HepG2 (cell line): ENCODE data around the gene CIB1. TPM values are rescaled to one million over a fixed set of nuclear protein-coding genes. Genes with fewer than 3 reads are reported as not detected.

Experiments
- CCDC6 ChIP-seq: sonication (generic); formaldehyde crosslinking; IDR thresholded peaks from 2 replicates; pipeline ENCODE4 v1.8.1; 2022; ENCODE audit warnings: mild to moderate bottlenecking, missing genetic modification reagents, moderate library complexity
- HMGXB3 ChIP-seq: sonication (generic); formaldehyde crosslinking; IDR thresholded peaks from 2 replicates; pipeline ENCODE4 v1.4.0; 2020; ENCODE audit warnings: missing genetic modification reagents, borderline replicate concordance
- ISL2 ChIP-seq: sonication (generic); formaldehyde crosslinking; IDR thresholded peaks from 2 replicates; pipeline ENCODE4 v1.5.0; 2020; ENCODE audit warnings: missing genetic modification reagents
- MAF1 ChIP-seq: sonication (generic); formaldehyde crosslinking; IDR thresholded peaks from 2 replicates; pipeline ENCODE4 v1.5.0; 2020; ENCODE audit warnings: missing genetic modification reagents, borderline replicate concordance
- NONO ChIP-seq, 2 experiments: fragments of 450-650 bp in 1 of 2; sonication (generic) in 1 of 2; formaldehyde crosslinking in 1 of 2; IDR thresholded peaks in 1 of 2; conservative IDR thresholded peaks in 1 of 2; 2 replicates each; pipeline versions ENCODE4 v1.6.1 to v1.8.0; 2017 to 2022; ENCODE audit warnings: mild to moderate bottlenecking in 1 of 2, missing genetic modification reagents in 1 of 2, moderate library complexity in 1 of 2
- PITX1 ChIP-seq: sonication (generic); formaldehyde crosslinking; IDR thresholded peaks from 2 replicates; pipeline ENCODE4 v1.5.1; 2020; ENCODE audit warnings: mild to moderate bottlenecking, missing genetic modification reagents
- POLR2A ChIP-seq, 2 experiments: IDR thresholded peaks; 2 replicates each; pipeline ENCODE4 v1.6.1; 2011; ENCODE audit warnings: low read depth in 2 of 2, low read length in 2 of 2, mild to moderate bottlenecking in 1 of 2, moderate library complexity in 1 of 2; ENCODE audit not compliant: insufficient read depth in 1 of 2
- RNF2 ChIP-seq: fragments of 450-650 bp; conservative IDR thresholded peaks from 2 replicates; pipeline ENCODE4 v1.6.1; 2016; ENCODE audit warnings: low read depth
- RORA ChIP-seq: sonication (generic); formaldehyde crosslinking; IDR thresholded peaks from 2 replicates; pipeline ENCODE4 v1.5.0; 2020; ENCODE audit warnings: mild to moderate bottlenecking, missing genetic modification reagents, moderate library complexity
- TBL1XR1 ChIP-seq: fragments of 150-350 bp; IDR thresholded peaks from 2 replicates; pipeline ENCODE4 v1.6.1; 2014; ENCODE audit warnings: borderline replicate concordance, low read length; ENCODE audit not compliant: partially characterized antibody
- ZNF10 ChIP-seq: sonication (generic); formaldehyde crosslinking; IDR thresholded peaks from 2 replicates; pipeline ENCODE4 v1.4.0; 2020; ENCODE audit warnings: mild to moderate bottlenecking, low read depth, missing genetic modification reagents, borderline replicate concordance
- ZNF274 ChIP-seq: sonication (generic); formaldehyde crosslinking; IDR thresholded peaks from 2 replicates; pipeline ENCODE4 v1.5.1; 2020; ENCODE audit warnings: mild to moderate bottlenecking, missing genetic modification reagents
- ZNF761 ChIP-seq: sonication (generic); formaldehyde crosslinking; conservative IDR thresholded peaks from 2 replicates; pipeline ENCODE4 v1.4.0; 2020; ENCODE audit warnings: mild to moderate bottlenecking, missing genetic modification reagents
- polyA plus RNA-seq, 8 experiments: library from polyadenylated mRNA; depleted of rRNA in 3 of 8; stranded (reverse) in 7 of 8; unstranded in 1 of 8; fragments of >200 nt; fragmentation: Illumina TruSeq in 4 of 8; extraction: Trizol in 4 of 8; gene quantifications; 2 replicates each; pipeline versions ENCODE4 v1.2.1 to v1.2.3, GENCODE V29; 2011 to 2016; ENCODE audit warnings: low read depth in 4 of 8, missing spikeins in 1 of 8, mixed read lengths in 1 of 8; ENCODE audit not compliant: insufficient read depth in 1 of 8
- total RNA-seq, 5 experiments: library from RNA; depleted of rRNA; stranded (reverse); fragments of >200 nt; fragmentation: Illumina TruSeq; extraction: Trizol; gene quantifications; 2 replicates each; pipeline ENCODE4 v1.2.3, GENCODE V29; 2016; ENCODE audit warnings: low read depth in 1 of 5
- TF ChIP-seq, protein P1 (sequence below): sonication (generic); formaldehyde crosslinking; IDR thresholded peaks from 2 replicates; pipeline ENCODE4 v1.4.0; 2020; ENCODE audit warnings: mild to moderate bottlenecking, low read depth, missing genetic modification reagents
- TF ChIP-seq, protein P2 (sequence below): sonication (generic); formaldehyde crosslinking; IDR thresholded peaks from 2 replicates; pipeline ENCODE4 v1.4.0; 2020; ENCODE audit warnings: missing genetic modification reagents, borderline replicate concordance

Gene CIB1
- total and polyA plus RNA-seq, 2 of the 13 experiments (the other 11 are each of a cell fraction or from before 2014, with no cell fraction given) = 38.7 to 72.7 TPM

GRCh38 chr15:90265271-90266060 lies 31.7 kb upstream of the CIB1 start, which contains the start of gene NGRN (continued):
- no peak for TF ChIP-seq NONO (IDR thresholded peaks at IDR 0.05)
- TF ChIP-seq NONO (CRISPR knock-in tag; conservative IDR thresholded peaks at IDR 0.05) = no peak
- no peak for TF ChIP-seq MAF1 (CRISPR knock-in tag)
- TF ChIP-seq ZNF761 (CRISPR knock-in tag) = peak; percentile 91
- peak; percentile 87; the same call in 1 of the 2 replicates for TF ChIP-seq ZNF274 (CRISPR knock-in tag)
- TF ChIP-seq ISL2 (CRISPR knock-in tag) = peak; percentile 67
- TF ChIP-seq, protein P1, sequence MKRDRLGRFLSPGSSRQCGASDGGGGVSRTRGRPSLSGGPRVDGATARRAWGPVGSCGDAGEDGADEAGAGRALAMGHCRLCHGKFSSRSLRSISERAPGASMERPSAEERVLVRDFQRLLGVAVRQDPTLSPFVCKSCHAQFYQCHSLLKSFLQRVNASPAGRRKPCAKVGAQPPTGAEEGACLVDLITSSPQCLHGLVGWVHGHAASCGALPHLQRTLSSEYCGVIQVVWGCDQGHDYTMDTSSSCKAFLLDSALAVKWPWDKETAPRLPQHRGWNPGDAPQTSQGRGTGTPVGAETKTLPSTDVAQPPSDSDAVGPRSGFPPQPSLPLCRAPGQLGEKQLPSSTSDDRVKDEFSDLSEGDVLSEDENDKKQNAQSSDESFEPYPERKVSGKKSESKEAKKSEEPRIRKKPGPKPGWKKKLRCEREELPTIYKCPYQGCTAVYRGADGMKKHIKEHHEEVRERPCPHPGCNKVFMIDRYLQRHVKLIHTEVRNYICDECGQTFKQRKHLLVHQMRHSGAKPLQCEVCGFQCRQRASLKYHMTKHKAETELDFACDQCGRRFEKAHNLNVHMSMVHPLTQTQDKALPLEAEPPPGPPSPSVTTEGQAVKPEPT = peak; percentile 34; the same call in 1 of the 2 replicates
- no peak for TF ChIP-seq TBL1XR1
- TF ChIP-seq HMGXB3 (CRISPR knock-in tag) = no peak
- TF ChIP-seq POLR2A (IDR thresholded peaks at IDR 0.05; ENCODE audit: insufficient read depth in 1 of 2, low read depth in 2 of 2, low read length in 2 of 2) = peak; percentile 96 to 99
- TF ChIP-seq RORA (CRISPR knock-in tag) = no peak
- TF ChIP-seq, protein P2, sequence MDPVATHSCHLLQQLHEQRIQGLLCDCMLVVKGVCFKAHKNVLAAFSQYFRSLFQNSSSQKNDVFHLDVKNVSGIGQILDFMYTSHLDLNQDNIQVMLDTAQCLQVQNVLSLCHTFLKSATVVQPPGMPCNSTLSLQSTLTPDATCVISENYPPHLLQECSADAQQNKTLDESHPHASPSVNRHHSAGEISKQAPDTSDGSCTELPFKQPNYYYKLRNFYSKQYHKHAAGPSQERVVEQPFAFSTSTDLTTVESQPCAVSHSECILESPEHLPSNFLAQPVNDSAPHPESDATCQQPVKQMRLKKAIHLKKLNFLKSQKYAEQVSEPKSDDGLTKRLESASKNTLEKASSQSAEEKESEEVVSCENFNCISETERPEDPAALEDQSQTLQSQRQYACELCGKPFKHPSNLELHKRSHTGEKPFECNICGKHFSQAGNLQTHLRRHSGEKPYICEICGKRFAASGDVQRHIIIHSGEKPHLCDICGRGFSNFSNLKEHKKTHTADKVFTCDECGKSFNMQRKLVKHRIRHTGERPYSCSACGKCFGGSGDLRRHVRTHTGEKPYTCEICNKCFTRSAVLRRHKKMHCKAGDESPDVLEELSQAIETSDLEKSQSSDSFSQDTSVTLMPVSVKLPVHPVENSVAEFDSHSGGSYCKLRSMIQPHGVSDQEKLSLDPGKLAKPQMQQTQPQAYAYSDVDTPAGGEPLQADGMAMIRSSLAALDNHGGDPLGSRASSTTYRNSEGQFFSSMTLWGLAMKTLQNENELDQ (CRISPR knock-in tag) = no peak
- no peak for TF ChIP-seq ZNF10 (CRISPR knock-in tag)
- peak; percentile 31 for TF ChIP-seq PITX1 (CRISPR knock-in tag)
- TF ChIP-seq RNF2 = peak; percentile 95
- 0 out of 2 replicates have a peak, but pooled peaks have one; percentile 37 for TF ChIP-seq CCDC6 (CRISPR knock-in tag)
